NCI-H2081 (cell line): Measurements from ENCODE around the gene CALHM1.
"Not testable (repeated sequence)": the region's sequence is repeated elsewhere in the genome, so short reads cannot be mapped to it uniquely, and the experiment has no call there.

Source experiments
- DNase-seq, 2 experiments: peaks; one replicate each; lab custom pipeline; 2025; lab: John Stamatoyannopoulos, UW

Gene CALHM1

GRCh38 chr10:103486635-103487409, 28.1 kb upstream of the CALHM1 start:
- not testable (repeated sequence) for DNase-seq

GRCh38 chr10:103481974-103482531, 23.4 kb upstream of the CALHM1 start:
- peak; percentile 15 to 44 for DNase-seq

DNA sequence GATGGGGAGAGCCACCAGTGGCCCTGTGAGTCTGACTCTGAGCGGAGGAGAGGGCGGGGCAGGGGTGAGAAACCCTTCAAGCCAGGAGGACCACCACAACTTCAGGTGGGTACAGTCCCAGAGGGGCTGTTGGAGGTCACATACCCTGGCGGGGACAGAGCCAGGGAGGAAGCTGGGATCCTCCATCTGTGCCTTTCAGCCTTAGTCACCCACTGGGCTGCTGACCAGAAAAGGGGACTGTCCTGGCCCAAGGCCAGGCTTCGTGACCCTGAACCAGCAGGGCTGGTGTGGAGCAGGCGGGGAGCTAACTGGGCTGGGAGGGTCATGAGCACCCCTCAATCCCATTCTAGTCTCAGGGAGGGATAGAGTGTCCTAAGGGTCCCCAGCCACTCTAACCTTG, 21.8 kb upstream of the CALHM1 start:
- no peak for DNase-seq

- no peak for DNase-seq
Observed at GRCh38 chr10:103479135-103479534, 20.4 kb upstream of the CALHM1 start, which contains the start of gene CALHM3. TSS of gene CALHM3 (minus strand) at chr10:103479240. CDS start at chr10:103479032, 208 bp downstream.

- no peak for DNase-seq
Observed at GRCh38 chr10:103478671-103479070, 20.0 kb upstream of the CALHM1 start.

DNA sequence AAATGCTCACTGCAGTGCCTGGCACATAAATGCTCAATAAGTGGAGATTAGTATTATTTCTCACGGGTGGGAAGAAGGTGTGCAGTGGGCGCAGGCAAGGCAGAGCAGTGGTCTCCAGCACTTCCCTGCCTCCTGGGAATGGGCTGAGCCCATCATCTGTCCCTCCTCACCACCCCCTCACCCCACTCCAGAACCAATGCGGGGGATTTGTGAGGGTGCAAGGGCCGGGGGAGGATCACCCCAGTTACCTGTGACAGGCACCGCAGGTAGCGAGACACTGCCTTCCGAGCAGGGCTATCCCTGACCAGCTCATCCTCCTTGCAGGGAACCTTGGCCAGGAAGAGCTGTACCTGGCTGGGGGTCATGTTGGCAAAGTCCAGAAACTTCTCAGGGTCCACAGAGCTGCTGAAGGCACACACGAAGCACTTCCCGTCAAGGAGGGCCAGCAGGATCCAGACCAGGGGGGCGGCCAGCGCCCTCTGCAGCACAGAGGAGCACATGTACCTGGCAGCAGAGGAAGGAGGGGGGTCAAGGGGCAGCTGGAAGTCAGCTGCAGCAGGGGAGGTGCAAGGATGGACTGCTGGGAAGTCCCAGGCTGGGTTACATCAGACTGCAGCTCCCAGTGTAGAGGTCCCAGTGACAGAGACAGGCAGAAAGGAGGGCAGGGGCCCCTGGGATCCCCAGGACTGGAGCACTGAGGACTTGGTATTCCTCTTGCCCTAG, 17.5 kb upstream of the CALHM1 start:
- no peak for DNase-seq

DNA sequence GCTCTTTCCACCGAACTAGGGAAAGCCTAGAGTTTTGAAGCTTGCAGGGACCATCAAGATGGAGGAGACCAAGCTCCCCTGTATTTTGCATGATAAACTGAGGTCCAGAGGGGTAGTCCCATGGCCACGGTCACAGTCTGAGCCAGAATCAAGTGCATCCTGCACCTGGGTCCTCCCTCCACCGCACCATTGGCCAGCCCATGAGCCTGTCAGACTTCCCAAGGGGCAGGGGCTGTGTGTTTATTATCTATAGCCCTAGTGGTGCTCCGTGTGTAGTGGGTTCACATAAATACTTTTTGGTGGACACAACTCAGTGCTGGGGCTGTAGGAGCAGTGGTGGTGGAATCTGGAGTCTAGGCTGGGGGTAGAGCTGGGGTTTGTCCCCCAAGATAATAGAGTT, 16.7 kb upstream of the CALHM1 start:
- DNase-seq, result no peak

- no peak for DNase-seq
Observed at GRCh38 chr10:103474077-103474476, 15.4 kb upstream of the CALHM1 start.

DNA sequence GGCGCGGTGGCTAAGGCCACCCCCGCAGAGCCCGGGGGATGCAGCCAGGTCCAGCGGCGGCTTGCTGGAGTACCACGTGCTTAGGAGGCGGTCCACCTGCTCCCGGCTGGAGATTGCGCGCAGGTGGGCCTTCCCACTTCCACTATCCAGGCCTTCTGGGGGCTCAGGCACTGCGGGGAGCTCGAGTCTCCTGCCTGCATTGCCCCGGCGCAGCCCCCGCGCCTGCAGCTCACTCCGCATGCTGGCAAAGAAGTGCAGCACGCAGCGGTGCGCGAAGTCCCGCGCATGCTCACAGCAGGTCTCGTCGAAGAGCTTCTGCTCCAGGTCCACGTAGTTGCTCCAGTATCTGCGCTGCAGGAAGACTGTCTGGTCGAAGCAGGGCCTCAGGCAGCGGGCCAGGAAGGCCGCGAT, 14.6 kb upstream of the CALHM1 start:
- no peak for DNase-seq

DNA sequence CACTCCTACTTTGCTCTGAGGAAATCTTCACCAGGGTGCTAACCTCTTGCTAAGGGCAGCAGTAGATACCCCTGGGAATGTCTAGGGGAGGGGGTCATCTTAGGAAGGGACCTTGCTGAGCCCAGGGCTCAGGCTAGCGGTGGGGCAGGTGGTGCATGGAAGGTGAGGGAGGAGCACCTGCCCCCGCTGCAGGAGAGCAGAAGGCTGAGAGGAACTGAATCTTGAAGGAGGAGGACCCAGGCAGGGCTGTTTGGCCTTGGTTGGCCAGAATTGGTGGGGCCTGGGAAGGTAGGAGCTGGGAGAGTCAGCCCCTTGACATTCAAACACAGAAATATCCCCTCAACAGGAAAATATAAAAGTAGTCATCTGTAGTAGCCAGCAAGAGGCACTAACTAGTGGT, 13.3 kb upstream of the CALHM1 start:
- DNase-seq, result no peak

GRCh38 chr10:103470761-103471653, 12.3 kb upstream of the CALHM1 start:
- no peak for DNase-seq

- DNase-seq, result no peak
Observed at GRCh38 chr10:103469201-103469600, 10.5 kb upstream of the CALHM1 start.

GRCh38 chr10:103467406-103467805, 8.7 kb upstream of the CALHM1 start:
- no peak for DNase-seq

DNA sequence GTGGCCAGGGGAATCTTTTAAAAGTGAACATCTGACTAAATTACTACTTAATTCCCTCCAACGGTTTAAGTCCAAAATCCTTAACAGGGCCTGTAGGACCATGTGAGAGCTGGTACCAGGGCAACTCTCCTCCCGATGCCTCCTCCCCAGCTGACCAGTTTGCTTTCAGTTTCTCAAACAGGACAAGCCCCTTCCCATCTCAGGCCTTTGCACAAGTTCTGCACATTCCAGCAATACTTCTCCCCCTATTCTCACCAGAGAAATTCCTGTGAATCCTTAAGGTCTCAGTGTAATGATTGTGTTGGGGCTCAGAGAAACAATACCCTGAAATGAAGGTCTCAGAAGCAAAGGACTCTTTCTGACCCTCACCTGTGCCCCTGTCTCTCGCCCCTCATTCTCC, 8.0 kb upstream of the CALHM1 start:
- DNase-seq, result no peak

DNA sequence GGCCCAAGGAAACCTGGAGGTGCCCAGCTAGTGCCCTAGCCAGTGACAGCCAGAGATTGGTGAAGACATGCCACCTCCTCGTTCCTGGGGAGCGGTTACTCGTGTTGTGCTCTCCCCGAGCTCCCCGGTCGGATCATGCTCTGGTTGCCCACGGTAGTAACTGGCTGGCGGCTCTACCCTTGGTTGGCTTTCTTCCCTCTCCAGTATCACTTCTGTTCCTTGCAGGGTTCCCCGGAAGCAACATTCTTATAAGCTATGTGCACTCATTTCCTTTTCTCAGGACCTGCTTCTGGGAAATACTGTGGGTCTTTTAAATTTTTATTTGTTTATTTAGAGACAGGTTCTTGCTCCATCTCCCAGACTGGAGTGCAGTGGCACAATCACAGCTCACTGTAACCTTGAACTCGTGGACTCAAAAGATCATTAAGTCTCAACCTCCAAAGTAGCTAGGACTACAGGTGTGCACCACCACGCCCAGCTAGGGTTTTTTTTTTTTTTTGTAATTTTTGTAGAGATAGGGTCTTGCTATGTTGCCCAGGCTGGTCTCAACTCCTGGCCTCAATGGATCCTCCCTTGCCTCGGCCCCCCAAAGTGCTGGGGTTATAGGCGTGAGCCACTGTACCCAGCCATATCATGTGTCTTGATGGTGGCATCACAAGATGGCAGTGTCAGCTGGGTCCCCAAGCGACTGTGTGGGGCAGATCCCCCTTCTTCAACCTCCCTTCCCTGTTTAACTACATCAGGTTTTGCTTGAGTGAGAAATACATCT, 6.9 kb upstream of the CALHM1 start:
- no peak for DNase-seq

DNA sequence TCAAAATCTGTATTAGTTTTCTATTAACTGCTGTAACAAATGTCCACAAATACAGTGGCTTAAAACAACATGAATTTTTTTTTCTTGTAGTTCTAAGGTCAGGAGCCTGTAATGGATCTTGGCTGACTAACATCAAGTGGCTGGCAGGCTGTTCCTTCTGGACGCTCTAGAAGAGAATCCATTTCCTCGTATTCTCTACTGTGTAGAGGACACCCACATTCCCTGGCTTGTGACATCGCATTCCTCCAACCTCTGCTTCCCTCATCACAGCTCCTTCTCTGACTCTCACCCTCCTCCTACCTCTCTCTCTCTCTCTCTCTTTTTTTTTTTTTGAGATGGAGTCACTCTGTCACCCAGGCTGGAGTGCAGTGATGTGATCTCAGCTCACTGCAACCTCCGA, 4.8 kb upstream of the CALHM1 start:
- no peak for DNase-seq

- no peak for DNase-seq
Observed at GRCh38 chr10:103459615-103460014, 915 bp upstream of the CALHM1 start.

GRCh38 chr10:103457896-103458583, 660 bp downstream of the CALHM1 start:
- DNase-seq, result no peak

GRCh38 chr10:103457176-103457712, 1.5 kb downstream of the CALHM1 start:
- no peak for DNase-seq

DNA sequence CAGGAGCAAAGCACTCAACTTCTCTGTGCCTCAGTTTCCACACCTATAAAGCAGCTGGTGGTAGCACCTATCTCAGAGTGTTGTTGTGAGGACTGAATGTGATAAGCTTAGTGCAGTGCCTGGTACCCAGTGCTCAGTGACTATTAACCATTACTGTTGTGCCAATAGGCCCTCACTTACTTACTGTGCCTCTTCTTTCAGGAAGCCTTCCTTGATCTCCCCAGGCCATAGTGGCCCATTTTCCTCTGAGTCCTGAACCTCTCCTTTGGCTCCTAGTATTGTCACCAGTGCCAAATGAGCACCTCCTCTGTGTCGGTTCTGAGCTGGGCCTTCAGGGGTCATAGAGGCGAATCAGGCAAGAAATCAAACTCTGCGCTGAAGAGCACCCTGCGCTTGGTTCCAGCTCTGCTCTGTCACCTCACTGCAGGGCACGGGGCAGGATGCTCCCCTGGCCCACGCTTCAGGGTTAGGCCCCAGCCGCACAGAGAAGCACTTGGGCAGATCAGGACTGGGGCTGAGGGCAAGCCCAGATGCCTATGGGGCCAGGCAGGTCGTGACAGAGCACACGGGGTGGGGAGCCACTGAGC, 2.5 kb downstream of the CALHM1 start:
- DNase-seq, result no peak
